Loucy (cell line): ENCODE results near the gene IPO4.

Experiments
- H2AFZ ChIP-seq: fragments of 200-600 bp; sonication (generic); 2 replicates; pipeline ENCODE4 v1.6.0; 2016; ENCODE audit warnings: antibody characterized with exemption, mild to moderate bottlenecking, low read length, moderate library complexity
- H3F3A ChIP-seq: fragments of 200-600 bp; 2 replicates; pipeline ENCODE4 v1.6.0; 2016; ENCODE audit warnings: antibody characterized with exemption, low read depth, mild to moderate bottlenecking
- H3K27me3 ChIP-seq: fragments of 200-600 bp; sonication (generic); 2 replicates; pipeline ENCODE4 v1.6.1; 2014; ENCODE audit warnings: low read length, mild to moderate bottlenecking; ENCODE audit not compliant: insufficient read depth, poor library complexity, severe bottlenecking
- H3K36me3 ChIP-seq: fragments of 200-600 bp; sonication (generic); 2 replicates; pipeline ENCODE4 v1.6.1; 2016; ENCODE audit warnings: low read length; ENCODE audit not compliant: insufficient read depth
- H3K4me1 ChIP-seq: fragments of 200-600 bp; sonication (generic); 2 replicates; pipeline ENCODE4 v1.5.1; 2014; ENCODE audit warnings: low read length, mild to moderate bottlenecking; ENCODE audit not compliant: insufficient read depth, poor library complexity, severe bottlenecking
- H3K4me2 ChIP-seq: fragments of 200-600 bp; sonication (generic); 2 replicates; pipeline ENCODE4 v1.6.0; 2014; ENCODE audit warnings: antibody characterized with exemption, low read length, low read depth, mild to moderate bottlenecking; ENCODE audit not compliant: poor library complexity, severe bottlenecking
- H3K4me3 ChIP-seq: fragments of 200-600 bp; sonication (generic); 2 replicates; pipeline ENCODE4 v1.5.1; 2014; ENCODE audit warnings: low read length, mild to moderate bottlenecking, mixed read lengths; ENCODE audit not compliant: poor library complexity, severe bottlenecking
- H3K79me2 ChIP-seq: fragments of 200-600 bp; sonication (generic); 2 replicates; pipeline ENCODE4 v1.6.1; 2014; ENCODE audit warnings: low read length; ENCODE audit not compliant: insufficient read depth
- H3K9ac ChIP-seq: fragments of 200-600 bp; sonication (generic); 2 replicates; pipeline ENCODE4 v1.6.0; 2014; ENCODE audit warnings: mild to moderate bottlenecking, low read depth, low read length, moderate library complexity; ENCODE audit not compliant: poor library complexity, severe bottlenecking
- H3K9me2 ChIP-seq: fragments of 200-600 bp; sonication (generic); replicated peaks from 2 replicates; pipeline ENCODE4 v1.6.1; 2016; ENCODE audit warnings: low read depth, low read length, mixed read lengths
- H3K9me3 ChIP-seq: fragments of 200-600 bp; sonication (generic); 2 replicates; pipeline ENCODE4 v1.6.1; 2014; ENCODE audit warnings: mild to moderate bottlenecking, antibody characterized with exemption, low read length, low read depth; ENCODE audit not compliant: insufficient read depth
- H4K20me1 ChIP-seq: fragments of 200-600 bp; sonication (generic); 2 replicates; pipeline ENCODE4 v1.6.0; 2014; ENCODE audit warnings: antibody characterized with exemption, low read length, mild to moderate bottlenecking; ENCODE audit not compliant: insufficient read depth, poor library complexity, severe bottlenecking
- CTCF ChIP-seq: fragments of 200-600 bp; sonication (generic); conservative IDR thresholded peaks from 2 replicates; pipeline ENCODE4 v1.5.1; 2014; ENCODE audit warnings: mild to moderate bottlenecking, antibody characterized with exemption, low read length
- EZH2phosphoT487 ChIP-seq: fragments of 200-600 bp; IDR thresholded peaks from 2 replicates; pipeline ENCODE4 v1.6.1; 2018; ENCODE audit warnings: antibody characterized with exemption, mild to moderate bottlenecking, moderate library complexity, borderline replicate concordance

Gene IPO4

GRCh38 chr14:24211311-24211710 is 22.7 kb upstream of the IPO4 start:
- Histone ChIP-seq H3K9ac (peak overlapping the region; percentile 34), H4K20me1 (peaks cover 5% of the 10 kb centered on the region), H3K36me3 (peaks cover 19% of the 10 kb centered on the region; the same call in 1 of the 2 replicates), H3K9me3 (no peaks in the 10 kb centered on the region), H3K9me2 (no peaks in the 10 kb centered on the region), H3K79me2 (peaks cover 44% of the 10 kb centered on the region), H3K4me3 (peak overlapping the region; percentile 99), H3F3A (peaks cover 9% of the 10 kb centered on the region; the same call in 1 of the 2 replicates), H3K4me1 (peaks cover 28% of the 10 kb centered on the region), H2AFZ (no peak overlapping the region), H3K4me2 (peak overlapping the region; percentile 78), H3K27me3 (no peaks in the 10 kb centered on the region)
- TF ChIP-seq CTCF: no peak
- no peak for TF ChIP-seq EZH2phosphoT487

GRCh38 chr14:24207625-24208024 is 19.0 kb upstream of the IPO4 start:
- H3F3A ChIP-seq: no peaks in the 10 kb centered on the region
- H2AFZ ChIP-seq: no peak overlapping the region
- TF ChIP-seq CTCF (no peak), EZH2phosphoT487 (no peak)

GRCh38 chr14:24207104-24207551 is 18.5 kb upstream of the IPO4 start:
- H3K4me1 ChIP-seq: peaks cover 10% of the 10 kb centered on the region
- TF ChIP-seq EZH2phosphoT487 (no peak), CTCF (no peak)
- no peak overlapping the region for H3K9ac ChIP-seq
- no peak overlapping the region for H3K4me2 ChIP-seq
- no peaks in the 10 kb centered on the region for H3F3A ChIP-seq
- peaks cover 23% of the 10 kb centered on the region for H3K79me2 ChIP-seq
- H4K20me1 ChIP-seq: peaks cover 5% of the 10 kb centered on the region
- H3K4me3 ChIP-seq: no peak overlapping the region
- no peaks in the 10 kb centered on the region for H3K27me3 ChIP-seq
- no peak overlapping the region for H2AFZ ChIP-seq
- H3K9me2 ChIP-seq: no peaks in the 10 kb centered on the region
- H3K9me3 ChIP-seq: no peaks in the 10 kb centered on the region
- H3K36me3 ChIP-seq: peaks cover 22% of the 10 kb centered on the region; the same call in 1 of the 2 replicates

More at GRCh38 chr14:24207625-24208024, 19.0 kb upstream of the IPO4 start:
- peaks cover 12% of the 10 kb centered on the region for H3K4me1 ChIP-seq
- H3K36me3 ChIP-seq: peaks cover 22% of the 10 kb centered on the region; the same call in 1 of the 2 replicates
- H3K4me2 ChIP-seq: no peak overlapping the region
- H4K20me1 ChIP-seq: peaks cover 5% of the 10 kb centered on the region
- no peaks in the 10 kb centered on the region for H3K9me3 ChIP-seq
- H3K79me2 ChIP-seq: peaks cover 28% of the 10 kb centered on the region
- no peaks in the 10 kb centered on the region for H3K27me3 ChIP-seq
- H3K9me2 ChIP-seq: no peaks in the 10 kb centered on the region
- no peak overlapping the region for H3K9ac ChIP-seq
- H3K4me3 ChIP-seq: no peak overlapping the region
